Kidney (tissue), 14 donors: ENCODE results near the gene RDH13. TPM values are rescaled to one million over a fixed set of nuclear protein-coding genes. Genes with fewer than 3 reads are reported as not detected.
A peak's percentile ranks its signal among the peaks of the same experiment; 100 is the strongest.
"Not testable (repeated sequence)": the region's sequence is repeated elsewhere in the genome, so short reads cannot be mapped to it uniquely, and the experiment has no call there.

Experiments used
- DNase-seq, 5 donors: peaks; one replicate each; pipeline ENCODE4 v3.0.0-alpha.2; 2013 to 2020
- FAIRE-seq: peaks from 2 replicates; lab custom pipeline; 2012; peaks lifted over from hg19 to GRCh38; lab: Jason Lieb, UNC
- H3K27ac ChIP-seq, 2 donors: one replicate each; pipeline ENCODE4 v1.7.0; 2013; ENCODE audit warnings: low read depth in 2 of 2, low read length in 2 of 2, inconsistent platforms in 1 of 2
- H3K27me3 ChIP-seq: one replicate; pipeline ENCODE4 v1.7.1; 2013; ENCODE audit warnings: low read length, inconsistent platforms; ENCODE audit not compliant: control insufficient read depth, insufficient read depth
- H3K36me3 ChIP-seq, 3 donors: one replicate each; pipeline versions ENCODE4 v1.7.0 to v1.7.1; 2013; ENCODE audit warnings: low read length in 3 of 3, control low read depth in 1 of 3, inconsistent platforms in 1 of 3; ENCODE audit not compliant: insufficient read depth in 3 of 3, control insufficient read depth in 2 of 3
- H3K4me1 ChIP-seq, 3 donors: one replicate each; pipeline versions ENCODE4 v1.7.0 to v1.7.1; 2013; ENCODE audit warnings: low read length in 3 of 3, inconsistent platforms in 1 of 3, low read depth in 1 of 3; ENCODE audit not compliant: control insufficient read depth in 2 of 3, insufficient read depth in 2 of 3
- H3K4me3 ChIP-seq, 3 donors: one replicate each; pipeline versions ENCODE4 v1.7.0 to v1.8.1; 2013; ENCODE audit warnings: low read length in 3 of 3, control low read depth in 1 of 3, inconsistent platforms in 1 of 3
- H3K9ac ChIP-seq, 3 donors: one replicate each; pipeline versions ENCODE4 v1.7.0 to v1.7.1; 2013; ENCODE audit warnings: low read length in 3 of 3, control low read depth in 1 of 3, inconsistent platforms in 1 of 3
- H3K9me3 ChIP-seq, 3 donors: one replicate each; pipeline versions ENCODE4 v1.7.0 to v1.7.1; 2013; ENCODE audit warnings: low read length in 3 of 3, control low read depth in 1 of 3, inconsistent platforms in 1 of 3; ENCODE audit not compliant: control insufficient read depth in 2 of 3, insufficient read depth in 1 of 3
- intact Hi-C: fragments of 100-400 bp; cut with DNase I; formaldehyde crosslinking; loops from one replicate; pipeline ENCODE4 v1.11.1; 2022
- polyA plus RNA-seq: library from polyadenylated mRNA; stranded (reverse); fragments of 350-450 nt; fragmentation: Illumina TruSeq; extraction: RNeasy Lipid Tissue Mini Kit (QIAGEN cat#74804); gene quantifications from one replicate; pipeline ENCODE4 v1.2.3, GENCODE V29; 2014; ENCODE audit warnings: low read depth, low replicate concordance; ENCODE audit not compliant: insufficient read depth
- total RNA-seq: library from RNA; stranded (reverse); fragmentation: NEBNext Ultra II Directional; extraction: Animal tissue kit (Norgen Biotek cat#: 25700); gene quantifications from one replicate; pipeline ENCODE4 v1.2.1, GENCODE V29; 2021
- TF ChIP-seq, protein P1 (sequence below): IDR thresholded peaks from 3 replicates; pipeline ENCODE4 v1.5.1; 2012; ENCODE audit warnings: mild to moderate bottlenecking, moderate library complexity, borderline replicate concordance; ENCODE audit not compliant: insufficient read depth; ENCODE audit errors: extremely low read depth
- donor health status: control.
- donor health status: control.
- donor health status: control.
- donor health status: control.
- donor health status: control.
- donor health status: DM: yes; HTN: yes; CAD: no.
- donor health status: Normal renal cell carcinoma (clear cell type).

The RDH13 gene
- total and polyA plus RNA-seq, 2 donors from 2014 or later, result 24.9 to 38.7 TPM

GRCh38 chr19:55109527-55110291 is 46.8 kb upstream of the RDH13 start:
- no peak overlapping the region for H3K4me3 ChIP-seq
- TF ChIP-seq, protein P1, sequence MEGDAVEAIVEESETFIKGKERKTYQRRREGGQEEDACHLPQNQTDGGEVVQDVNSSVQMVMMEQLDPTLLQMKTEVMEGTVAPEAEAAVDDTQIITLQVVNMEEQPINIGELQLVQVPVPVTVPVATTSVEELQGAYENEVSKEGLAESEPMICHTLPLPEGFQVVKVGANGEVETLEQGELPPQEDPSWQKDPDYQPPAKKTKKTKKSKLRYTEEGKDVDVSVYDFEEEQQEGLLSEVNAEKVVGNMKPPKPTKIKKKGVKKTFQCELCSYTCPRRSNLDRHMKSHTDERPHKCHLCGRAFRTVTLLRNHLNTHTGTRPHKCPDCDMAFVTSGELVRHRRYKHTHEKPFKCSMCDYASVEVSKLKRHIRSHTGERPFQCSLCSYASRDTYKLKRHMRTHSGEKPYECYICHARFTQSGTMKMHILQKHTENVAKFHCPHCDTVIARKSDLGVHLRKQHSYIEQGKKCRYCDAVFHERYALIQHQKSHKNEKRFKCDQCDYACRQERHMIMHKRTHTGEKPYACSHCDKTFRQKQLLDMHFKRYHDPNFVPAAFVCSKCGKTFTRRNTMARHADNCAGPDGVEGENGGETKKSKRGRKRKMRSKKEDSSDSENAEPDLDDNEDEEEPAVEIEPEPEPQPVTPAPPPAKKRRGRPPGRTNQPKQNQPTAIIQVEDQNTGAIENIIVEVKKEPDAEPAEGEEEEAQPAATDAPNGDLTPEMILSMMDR, result no peak
- no peak overlapping the region for H3K27ac ChIP-seq
- peaks cover 0 to 8% (median 0%) of the 10 kb centered on the region in 3 donors for H3K4me1 ChIP-seq
- FAIRE-seq (no peak), DNase-seq (peak in 1 of 5 donors; percentile 32)
- no peaks in the 10 kb centered on the region for H3K27me3 ChIP-seq
- no peak overlapping the region for H3K9ac ChIP-seq
- H3K9me3 ChIP-seq, result no peaks in the 10 kb centered on the region
- peaks cover 0 to 6% (median 4%) of the 10 kb centered on the region in 3 donors for H3K36me3 ChIP-seq
- intact Hi-C loops, result no loop called here

DNA sequence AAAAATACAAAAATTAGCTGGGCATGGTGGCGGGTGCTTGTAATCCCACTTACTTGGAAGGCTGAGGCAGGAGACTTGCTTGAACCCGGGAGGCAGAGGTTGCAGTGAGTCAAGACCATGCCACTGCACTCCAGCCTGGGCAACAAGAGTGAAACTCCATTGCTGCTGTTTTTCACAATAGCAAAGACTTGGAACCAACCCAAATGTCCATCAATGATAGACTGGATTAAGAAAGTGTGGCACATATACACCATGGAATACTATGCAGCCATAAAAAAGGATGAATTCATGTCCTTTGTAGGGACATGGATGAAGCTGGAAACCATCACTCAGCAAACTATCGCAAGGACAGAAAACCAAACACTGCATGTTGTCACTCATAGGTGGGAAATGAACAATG is 44.3 kb upstream of the RDH13 start:
- DNase-seq, H3K4me3 ChIP-seq, H3K27ac ChIP-seq, H3K9me3 ChIP-seq, H3K27me3 ChIP-seq, H3K4me1 ChIP-seq, FAIRE-seq, intact Hi-C loops, H3K9ac ChIP-seq: not testable (repeated sequence)
- H3K36me3 ChIP-seq, result peaks cover 2 to 14% (median 9%) of the 10 kb centered on the region in 3 donors

DNA sequence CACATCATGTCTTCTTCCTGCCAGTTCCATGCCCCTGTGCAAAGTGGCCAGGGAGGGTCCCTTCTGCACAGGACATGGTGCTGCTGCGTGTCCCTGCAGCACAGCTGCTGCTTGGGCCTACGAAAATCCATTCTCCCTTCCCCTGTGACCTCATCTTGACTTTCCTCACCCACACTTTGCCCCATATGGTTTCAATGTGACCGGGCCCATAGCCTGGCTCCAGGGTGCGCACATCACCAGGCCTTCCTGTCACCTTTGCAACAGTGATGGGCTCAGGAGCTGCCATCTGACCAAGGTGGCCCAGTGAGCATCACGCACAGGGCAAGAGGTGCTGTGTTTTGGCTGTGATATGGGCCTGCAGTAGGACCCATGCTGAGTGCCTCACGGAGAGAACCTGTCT is 43.6 kb upstream of the RDH13 start:
- Histone ChIP-seq H3K27ac (no peak overlapping the region), H3K9me3 (no peaks in the 10 kb centered on the region), H3K4me1 (no peaks in the 10 kb centered on the region), H3K9ac (no peak overlapping the region), H3K4me3 (no peak overlapping the region), H3K27me3 (no peaks in the 10 kb centered on the region), H3K36me3 (peaks cover 2 to 17% (median 9%) of the 10 kb centered on the region in 3 donors)
- TF ChIP-seq, protein P1, result no peak
- peak in 1 of 5 donors; percentile 37 for DNase-seq
- intact Hi-C loops, result no loop called here
- no peak for FAIRE-seq

DNA sequence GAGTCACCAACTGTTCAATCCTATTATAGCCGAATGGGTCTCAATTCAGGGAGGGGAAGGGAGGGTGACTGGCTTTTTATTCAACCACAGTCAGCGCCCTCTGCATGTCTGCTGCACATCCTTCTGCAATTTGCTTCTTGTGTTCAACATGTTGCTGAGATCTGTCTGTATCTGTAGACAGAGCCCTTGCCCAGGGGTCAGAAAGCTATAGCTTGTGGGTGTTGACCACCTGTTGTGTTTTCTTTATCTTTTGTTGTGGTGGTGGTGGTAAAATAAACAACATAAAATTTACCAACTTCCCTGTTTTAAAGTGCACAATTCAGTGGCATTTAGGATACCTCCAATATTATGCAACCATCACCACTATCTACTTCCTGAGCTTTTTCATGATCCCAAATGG is 42.3 kb upstream of the RDH13 start:
- Histone ChIP-seq H3K4me1 (no peaks in the 10 kb centered on the region), H3K4me3 (no peak overlapping the region), H3K36me3 (peaks cover 2 to 17% (median 9%) of the 10 kb centered on the region in 3 donors), H3K9me3 (no peaks in the 10 kb centered on the region), H3K9ac (no peak overlapping the region), H3K27ac (no peak overlapping the region), H3K27me3 (no peaks in the 10 kb centered on the region)
- FAIRE-seq (no peak), DNase-seq (no peak)
- TF ChIP-seq, protein P1, result no peak
- intact Hi-C loops, result no loop called here
